Activated CD4-positive, alpha-beta T cell treated with anti-CD3 and anti-CD28 coated beads, Interleukin-2, amount 10 ng/mL, durations not matched to agents 24 days and 14 days (primary cell): ENCODE results near the gene LTO1. TPM values are rescaled to one million over a fixed set of nuclear protein-coding genes. Genes with fewer than 3 reads are reported as not detected.

Source experiments
- DNase-seq: peaks from one replicate; pipeline ENCODE4 v3.0.0; 2022
- H3K27ac Mint-ChIP-seq: one replicate; pipeline ENCODE4 v1.8.0; 2022; ENCODE audit warnings: mild to moderate bottlenecking, mixed read lengths
- H3K27me3 Mint-ChIP-seq: one replicate; pipeline ENCODE4 v1.8.0; 2022; ENCODE audit warnings: mixed read lengths
- H3K36me3 Mint-ChIP-seq: one replicate; pipeline ENCODE4 v1.8.0; 2022; ENCODE audit warnings: low read depth, mild to moderate bottlenecking, mixed read lengths
- H3K4me1 Mint-ChIP-seq: one replicate; pipeline ENCODE4 v1.8.0; 2021; ENCODE audit warnings: mixed read lengths
- H3K4me3 Mint-ChIP-seq: one replicate; pipeline ENCODE4 v1.8.0; 2022; ENCODE audit warnings: mild to moderate bottlenecking, moderate library complexity, mixed read lengths
- H3K9me3 Mint-ChIP-seq: one replicate; pipeline ENCODE4 v1.8.0; 2021; ENCODE audit warnings: mixed read lengths
- intact Hi-C: fragments of 100-400 bp; cut with micrococcal nuclease; formaldehyde crosslinking; loops from one replicate; pipeline ENCODE4 v1.15.1; 2023
- total RNA-seq: library from RNA; stranded (reverse); gene quantifications from 2 replicates; pipeline ENCODE4 v1.2.3, GENCODE V29; 2022

Gene LTO1
- total RNA-seq, 1 donor from 2014 or later, result 32.1 TPM

DNA sequence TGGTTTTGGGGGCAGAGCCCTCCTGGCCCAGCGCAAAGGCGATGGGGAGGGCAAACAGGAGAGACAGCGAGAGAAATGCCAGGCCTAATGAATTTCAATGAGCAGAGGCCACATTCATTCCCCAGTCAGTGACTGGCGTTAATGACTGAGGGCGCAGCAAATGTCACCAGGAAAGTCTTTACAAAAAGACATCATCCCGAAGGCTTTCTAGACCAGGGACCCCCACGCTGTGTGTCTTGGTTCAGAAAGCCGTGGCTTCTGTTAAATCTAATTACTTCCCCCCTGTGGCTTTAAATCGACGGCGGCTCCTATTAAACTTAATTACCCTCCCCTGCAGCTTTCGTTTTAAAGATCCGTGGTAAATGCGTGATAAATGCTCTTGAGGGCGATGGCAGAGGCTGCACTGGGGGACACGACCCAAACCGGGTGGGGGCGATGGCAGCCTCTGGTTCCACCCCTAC is 30.2 kb upstream of the LTO1 start:
- intact Hi-C loops, result no loop called here
- Mint-ChIP-seq H3K4me1 (no peaks in the 10 kb centered on the region), H3K27ac (no peak overlapping the region), H3K27me3 (peaks cover 54% of the 10 kb centered on the region), H3K9me3 (no peaks in the 10 kb centered on the region), H3K36me3 (no peaks in the 10 kb centered on the region), H3K4me3 (no peak overlapping the region)
- DNase-seq, result no peak

GRCh38 chr11:69704508-69705253 is 29.5 kb upstream of the LTO1 start:
- Mint-ChIP-seq H3K9me3 (no peaks in the 10 kb centered on the region), H3K27ac (no peak overlapping the region), H3K4me1 (no peaks in the 10 kb centered on the region), H3K4me3 (peak overlapping the region; percentile 41), H3K36me3 (no peaks in the 10 kb centered on the region), H3K27me3 (peaks cover 59% of the 10 kb centered on the region)
- intact Hi-C loops, result loop anchor here (5.0 kb wide), 2 partner anchors 62 to 113 kb away; partner anchors contain the start of genes CCND1 and FGF3
- no peak for DNase-seq

DNA sequence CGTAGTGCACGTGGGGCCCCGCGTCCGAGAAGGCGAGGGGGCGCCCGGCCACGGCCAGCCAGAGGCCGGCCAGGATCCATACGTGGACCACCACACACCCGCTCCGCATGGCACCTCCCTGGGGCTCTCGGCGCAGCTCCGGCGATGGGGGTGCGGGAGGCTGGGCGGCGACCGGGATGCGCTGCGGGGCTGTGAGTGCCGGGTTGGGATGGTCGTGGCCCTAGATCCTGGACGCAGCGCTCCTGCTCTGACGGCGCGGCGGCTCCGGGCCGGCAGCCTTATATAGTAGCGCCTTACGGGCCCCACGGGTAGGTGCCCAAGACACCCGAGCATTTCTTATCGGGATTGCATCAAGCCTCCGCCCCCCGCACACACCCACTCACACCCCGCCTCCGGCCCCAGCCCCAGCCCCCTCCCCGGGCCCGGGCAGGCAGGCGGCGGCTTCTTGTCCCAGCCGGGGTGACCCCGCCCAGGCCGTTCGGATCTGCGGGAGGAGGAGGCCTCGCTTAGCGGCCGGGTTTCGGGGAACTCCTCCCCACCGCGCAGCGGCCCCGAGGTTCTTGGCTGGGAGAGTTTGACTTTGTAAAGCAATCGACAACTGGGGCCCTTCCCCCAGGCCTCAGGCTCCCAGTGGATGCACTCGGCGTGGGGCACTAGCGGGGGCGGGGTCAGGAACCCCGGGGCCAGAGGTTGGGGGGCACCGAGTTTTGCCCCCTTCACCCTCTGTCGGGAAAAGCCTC is 28.8 kb upstream of the LTO1 start, which contains the start of gene FGF19:
FGF19 (minus strand) TSS at position 255 of the 740 bp plus-strand sequence; CDS start at position 109, 146 bp downstream.
- intact Hi-C loops, result loop anchor here (2.0 to 5.0 kb wide), 3 partner anchors 62 to 113 kb away; partner anchors contain the start of genes CCND1, FGF3 and FGF4
- H3K4me3 Mint-ChIP-seq, result peak within 1 kb of the TSS; percentile 41
- H3K27me3 Mint-ChIP-seq, result peaks cover 60% of the 10 kb centered on the region
- H3K4me1 Mint-ChIP-seq, result no peaks in the 10 kb centered on the region
- no peaks in the 10 kb centered on the region for H3K9me3 Mint-ChIP-seq
- H3K27ac Mint-ChIP-seq, result peak within 1 kb of the TSS; percentile 29
- DNase-seq, result peak; percentile 63
- no peaks in the 10 kb centered on the region for H3K36me3 Mint-ChIP-seq

DNA sequence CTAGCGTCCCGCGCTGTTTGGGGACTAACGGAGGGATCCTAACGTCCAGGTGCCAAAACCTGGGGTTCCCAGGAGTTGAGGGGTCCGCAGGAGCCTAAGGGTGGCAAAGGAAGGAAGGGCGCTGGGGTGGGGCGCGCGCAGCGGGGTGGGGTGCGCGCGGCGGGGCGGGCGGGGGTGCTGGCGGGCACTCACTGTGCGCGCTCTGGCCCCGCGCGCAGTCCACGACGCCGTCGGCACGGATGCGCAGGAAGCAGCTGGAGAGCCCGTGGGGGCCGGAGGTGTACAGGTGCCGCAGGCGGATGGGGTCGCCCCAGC is 28.3 kb upstream of the LTO1 start:
- H3K4me3 Mint-ChIP-seq, result no peak overlapping the region
- DNase-seq, result no peak
- no peaks in the 10 kb centered on the region for H3K4me1 Mint-ChIP-seq
- intact Hi-C loops, result loop anchor here (2.0 to 5.0 kb wide), 3 partner anchors 61 to 114 kb away; partner anchors contain the start of genes CCND1, FGF3 and FGF4
- H3K9me3 Mint-ChIP-seq, result no peaks in the 10 kb centered on the region
- peak overlapping the region; percentile 29 for H3K27ac Mint-ChIP-seq
- H3K36me3 Mint-ChIP-seq, result no peaks in the 10 kb centered on the region
- H3K27me3 Mint-ChIP-seq, result peaks cover 60% of the 10 kb centered on the region

- Mint-ChIP-seq H3K27ac (peak overlapping the region; percentile 29), H3K9me3 (no peaks in the 10 kb centered on the region), H3K4me1 (no peaks in the 10 kb centered on the region)
Observed at GRCh38 chr11:69702769-69703452, 27.8 kb upstream of the LTO1 start.

DNA sequence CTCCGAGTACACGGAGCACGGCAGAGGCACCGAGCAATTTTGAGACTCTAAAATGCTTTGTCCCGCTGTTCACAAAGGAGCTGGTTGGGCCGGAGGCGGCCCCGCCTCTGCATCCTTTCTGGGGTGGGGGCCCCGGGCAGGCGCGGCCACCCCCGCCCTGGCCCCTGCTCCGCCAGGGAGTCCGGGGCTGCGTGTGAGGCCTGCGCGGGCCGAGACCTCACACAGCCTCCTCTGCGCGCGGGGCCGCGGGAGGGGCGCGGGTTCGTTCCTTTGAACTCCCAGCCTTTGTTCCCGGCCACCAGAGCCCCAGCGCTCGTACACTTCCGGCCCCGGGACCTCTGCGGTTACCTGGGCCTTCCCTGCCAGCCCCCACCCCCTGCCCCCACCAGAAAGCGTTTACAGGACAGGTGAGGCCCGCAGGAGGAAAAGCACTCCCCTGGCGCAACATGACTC is 27.1 kb upstream of the LTO1 start:
- no peak for DNase-seq
- Mint-ChIP-seq H3K4me1 (no peaks in the 10 kb centered on the region), H3K9me3 (no peaks in the 10 kb centered on the region), H3K4me3 (no peak overlapping the region), H3K36me3 (no peaks in the 10 kb centered on the region), H3K27me3 (peaks cover 57% of the 10 kb centered on the region), H3K27ac (no peak overlapping the region)
- intact Hi-C loops, result loop anchor here (2.0 to 5.0 kb wide), 3 partner anchors 60 to 115 kb away; partner anchors contain the start of genes CCND1, FGF3 and FGF4

More at GRCh38 chr11:69702769-69703452, 27.8 kb upstream of the LTO1 start:
- H3K27me3 Mint-ChIP-seq, result peaks cover 61% of the 10 kb centered on the region
- intact Hi-C loops, result loop anchor here (2.0 to 5.0 kb wide), 3 partner anchors 61 to 114 kb away; partner anchors contain the start of genes CCND1, FGF3 and FGF4
- H3K4me3 Mint-ChIP-seq, result no peak overlapping the region
- no peaks in the 10 kb centered on the region for H3K36me3 Mint-ChIP-seq
- no peak for DNase-seq

- H3K9me3 Mint-ChIP-seq, result no peaks in the 10 kb centered on the region
- peaks cover 47% of the 10 kb centered on the region for H3K27me3 Mint-ChIP-seq
- H3K27ac Mint-ChIP-seq, result no peak overlapping the region
- H3K4me1 Mint-ChIP-seq, result no peaks in the 10 kb centered on the region
- no peak for DNase-seq
- no peak overlapping the region for H3K4me3 Mint-ChIP-seq
- intact Hi-C loops, result loop anchor here (5.0 kb wide), 2 partner anchors 58 to 117 kb away; partner anchors contain the start of genes CCND1 and FGF3
- no peaks in the 10 kb centered on the region for H3K36me3 Mint-ChIP-seq
Observed at GRCh38 chr11:69700278-69701140, 25.4 kb upstream of the LTO1 start.

DNA sequence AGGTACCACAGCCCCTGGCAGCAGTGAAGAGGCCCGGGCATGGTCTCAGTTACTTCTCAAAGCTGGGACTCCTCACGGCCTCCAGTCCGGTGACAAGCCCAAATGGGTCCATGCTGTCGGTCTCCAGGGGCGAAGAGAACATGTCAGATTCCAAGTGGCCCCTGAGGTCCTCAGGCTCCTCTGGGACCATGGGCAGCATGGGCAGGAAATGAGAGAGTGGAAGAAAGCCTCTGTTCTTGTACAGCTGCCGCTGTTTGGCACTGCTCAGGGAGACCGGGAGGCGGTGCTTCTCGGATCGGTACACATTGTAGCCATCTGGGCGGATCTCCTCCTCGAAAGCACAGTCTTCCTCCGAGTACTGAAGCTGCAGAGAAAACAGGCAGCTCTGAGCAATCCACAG is 24.1 kb upstream of the LTO1 start:
- intact Hi-C loops, result no loop called here
- Mint-ChIP-seq H3K4me3 (no peak overlapping the region), H3K27ac (no peak overlapping the region), H3K4me1 (no peaks in the 10 kb centered on the region), H3K36me3 (no peaks in the 10 kb centered on the region), H3K9me3 (no peaks in the 10 kb centered on the region), H3K27me3 (peaks cover 40% of the 10 kb centered on the region)
- DNase-seq, result no peak

GRCh38 chr11:69698362-69698761 is 23.2 kb upstream of the LTO1 start:
- H3K9me3 Mint-ChIP-seq, result no peaks in the 10 kb centered on the region
- DNase-seq, result no peak
- H3K4me1 Mint-ChIP-seq, result no peaks in the 10 kb centered on the region
- no peak overlapping the region for H3K27ac Mint-ChIP-seq
- H3K4me3 Mint-ChIP-seq, result no peak overlapping the region
- no peaks in the 10 kb centered on the region for H3K36me3 Mint-ChIP-seq
- intact Hi-C loops, result no loop called here
- peaks cover 39% of the 10 kb centered on the region for H3K27me3 Mint-ChIP-seq

DNA sequence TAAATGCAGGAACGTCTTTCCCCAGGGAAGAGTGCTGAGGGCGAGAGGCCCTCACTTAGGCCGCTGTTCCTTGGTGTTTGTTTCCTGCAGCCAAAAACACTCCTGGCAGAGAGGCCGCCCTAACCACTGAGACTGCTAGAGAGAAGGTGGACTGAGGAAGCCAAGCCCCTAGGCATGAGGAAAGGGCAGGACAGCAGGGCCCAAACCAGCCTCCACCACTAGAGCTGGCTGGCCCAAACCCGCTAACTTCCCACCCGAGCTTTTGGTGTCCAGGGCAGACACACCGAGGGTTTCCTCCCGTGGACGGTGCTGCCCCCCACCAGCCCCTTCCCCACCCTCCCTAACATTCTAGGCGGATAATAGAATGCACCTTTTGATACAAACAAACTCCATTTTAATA is 22.7 kb upstream of the LTO1 start:
- Mint-ChIP-seq H3K36me3 (no peaks in the 10 kb centered on the region), H3K4me1 (no peaks in the 10 kb centered on the region), H3K27ac (no peak overlapping the region), H3K9me3 (no peaks in the 10 kb centered on the region), H3K27me3 (peaks cover 35% of the 10 kb centered on the region), H3K4me3 (no peak overlapping the region)
- intact Hi-C loops, result no loop called here
- DNase-seq, result no peak

DNA sequence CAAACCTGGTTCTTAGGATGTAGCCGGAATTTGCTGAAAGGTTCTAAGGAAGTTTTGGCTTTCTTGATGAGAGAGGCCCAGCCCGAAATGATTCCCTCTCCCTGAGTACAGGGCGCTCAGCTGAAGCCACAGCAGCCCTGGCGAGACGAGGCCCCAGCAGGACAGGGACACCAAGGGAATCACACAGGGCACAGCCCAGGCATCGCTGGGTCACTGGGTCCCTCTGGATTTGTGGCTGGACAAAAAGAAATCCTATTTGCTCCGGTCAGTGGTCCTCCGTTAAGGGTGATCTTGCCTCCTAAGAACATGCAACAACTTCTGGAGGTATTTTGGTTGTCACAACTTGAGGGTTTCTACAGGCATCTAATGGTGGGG is 22.3 kb upstream of the LTO1 start:
- H3K4me3 Mint-ChIP-seq, result no peak overlapping the region
- DNase-seq, result no peak
- intact Hi-C loops, result no loop called here
- no peak overlapping the region for H3K27ac Mint-ChIP-seq
- H3K9me3 Mint-ChIP-seq, result no peaks in the 10 kb centered on the region
- no peaks in the 10 kb centered on the region for H3K36me3 Mint-ChIP-seq
- peaks cover 34% of the 10 kb centered on the region for H3K27me3 Mint-ChIP-seq
- no peaks in the 10 kb centered on the region for H3K4me1 Mint-ChIP-seq

DNA sequence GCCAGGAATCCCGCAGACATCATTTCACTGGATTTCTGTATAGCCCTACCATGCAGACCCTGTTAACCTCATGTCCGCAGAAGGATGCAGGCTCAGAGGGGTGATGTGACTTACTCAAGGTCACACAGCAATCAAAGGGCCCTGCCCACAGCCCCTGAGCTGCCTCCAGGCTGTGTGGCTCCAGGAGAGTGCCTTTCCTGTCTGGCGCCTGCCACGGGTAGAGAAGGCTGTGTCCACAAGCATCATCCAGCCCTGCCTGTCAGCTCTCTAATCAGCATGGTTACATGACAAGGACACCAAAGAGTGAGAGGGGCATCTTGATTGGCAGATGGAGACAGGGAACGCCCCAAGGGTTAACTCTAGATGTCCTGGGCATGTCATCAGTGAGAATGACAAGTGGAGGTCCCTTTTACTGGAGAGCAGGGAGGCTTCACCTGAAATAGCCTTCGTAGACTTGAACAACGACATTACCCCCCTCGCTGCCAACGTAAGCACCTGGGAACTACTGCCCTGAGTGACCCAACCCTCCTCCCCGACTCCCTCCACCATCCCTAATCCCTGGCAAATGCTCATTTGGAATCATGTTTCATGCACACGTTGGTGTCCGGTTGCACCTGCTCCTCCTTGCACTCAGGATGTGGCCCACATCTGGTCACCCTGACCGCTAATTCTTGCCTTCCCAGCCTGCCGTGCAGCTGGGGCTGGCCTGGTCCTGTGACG is 21.8 kb upstream of the LTO1 start:
- DNase-seq, result no peak
- H3K27ac Mint-ChIP-seq, result no peak overlapping the region
- H3K4me3 Mint-ChIP-seq, result no peak overlapping the region
- peaks cover 38% of the 10 kb centered on the region for H3K27me3 Mint-ChIP-seq
- no peaks in the 10 kb centered on the region for H3K4me1 Mint-ChIP-seq
- intact Hi-C loops, result no loop called here
- no peaks in the 10 kb centered on the region for H3K36me3 Mint-ChIP-seq
- H3K9me3 Mint-ChIP-seq, result no peaks in the 10 kb centered on the region
